Activated CD4-positive, CD25-positive, alpha-beta regulatory T cell treated with anti-CD3 and anti-CD28 coated beads, Interleukin-2, amount 50 U/mL, for 16 hours (primary cell): ENCODE measurements around the gene MANF.
A peak's percentile ranks its signal among the peaks of the same experiment; 100 is the strongest.

ENCODE experiments used
- DNase-seq: peaks from one replicate; pipeline ENCODE4 v3.0.0-alpha.2; 2020; ENCODE audit warnings: low read depth, low spot score

Gene MANF

DNA sequence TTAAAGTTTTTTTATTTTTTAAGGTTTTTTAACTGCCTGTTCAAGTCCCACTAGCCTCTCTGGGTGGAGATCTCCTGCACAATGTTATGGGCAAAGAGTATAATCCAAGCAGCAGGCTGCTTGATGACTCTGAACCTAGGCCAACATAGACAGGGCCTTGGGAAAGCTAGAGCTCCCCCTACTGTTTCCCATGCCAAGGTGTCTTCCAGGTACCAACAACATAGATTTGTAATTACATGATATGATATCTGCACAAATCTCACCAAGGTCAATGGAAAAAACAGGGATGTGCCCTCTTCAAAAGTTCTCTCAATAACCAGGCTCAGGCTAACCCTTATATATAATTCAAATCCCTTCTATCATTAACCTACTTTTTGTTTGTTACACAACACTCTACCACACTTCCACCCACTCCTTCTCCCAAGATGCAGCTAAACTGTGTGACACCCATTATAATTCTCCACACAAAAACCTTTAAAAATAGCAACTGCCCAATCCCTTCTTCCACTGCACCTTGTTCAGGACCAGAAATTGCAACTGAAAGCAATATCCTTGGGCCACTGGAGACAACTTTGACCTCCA lies 49.7 kb downstream of the MANF start:
- peak; percentile 7 for DNase-seq

DNA sequence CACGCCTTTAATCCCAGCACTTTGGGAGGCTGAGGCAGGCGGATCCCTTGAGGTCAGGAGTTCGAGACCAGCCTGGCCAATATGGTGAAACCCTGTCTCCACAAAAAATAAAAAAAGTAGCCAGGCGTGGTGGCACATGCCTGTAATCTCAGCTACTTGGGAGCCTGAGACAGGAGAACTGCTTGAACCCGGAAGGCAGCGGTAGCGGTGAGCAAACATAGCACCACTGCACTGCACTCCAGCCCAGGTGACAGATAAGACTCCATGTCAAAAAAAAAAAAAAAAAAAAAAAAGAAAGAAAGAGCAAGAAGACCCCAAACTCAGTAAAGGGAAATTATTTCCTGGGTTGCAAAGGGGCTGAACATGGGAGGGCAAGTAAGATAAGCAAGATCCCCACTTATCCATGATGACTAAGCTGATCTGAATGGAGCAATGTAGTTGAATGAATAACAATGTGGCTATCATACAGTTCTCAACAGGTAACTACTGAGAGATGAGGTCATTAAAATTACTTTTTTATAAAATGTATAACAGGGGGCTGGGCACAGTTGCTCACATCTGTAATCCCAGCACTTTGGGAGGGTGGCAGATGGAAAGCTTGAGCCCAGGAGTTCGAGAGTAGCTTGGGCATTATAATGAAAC lies 52.0 kb downstream of the MANF start:
- no peak for DNase-seq
